Peyer's patch (tissue), 4 donors: ENCODE measurements around the gene ACTN4.

ENCODE experiments used
- CTCF ChIP-seq, 6 experiments: fragments of 450-650 bp in 4 of 6; fragments of 200-600 bp in 2 of 6; sonication (generic) in 1 of 6; IDR thresholded peaks; one replicate each; pipeline ENCODE4 v1.5.1; 2017 to 2019; ENCODE audit warnings: antibody characterized with exemption in 6 of 6, mild to moderate bottlenecking in 3 of 6, moderate library complexity in 1 of 6
- POLR2A ChIP-seq, 2 donors: fragments of 450-650 bp; IDR thresholded peaks; one replicate each; pipeline ENCODE4 v1.5.1; 2017; ENCODE audit warnings: antibody characterized with exemption in 2 of 2, mild to moderate bottlenecking in 2 of 2, moderate library complexity in 2 of 2

GRCh38 chr19:38626401-38626800 is 21.0 kb upstream of the ACTN4 start:
- TF ChIP-seq CTCF (IDR thresholded peaks at IDR 0.05) (no peak), POLR2A (IDR thresholded peaks at IDR 0.05) (no peak)
